NCI-H2171 treated with DMSO at 0.1 percent for 48 hours (cell line): Measurements from ENCODE around the gene MIB2.

Experiments used
- DNase-seq: peaks from one replicate; lab custom pipeline; 2025; lab: John Stamatoyannopoulos, UW

Gene MIB2

DNA sequence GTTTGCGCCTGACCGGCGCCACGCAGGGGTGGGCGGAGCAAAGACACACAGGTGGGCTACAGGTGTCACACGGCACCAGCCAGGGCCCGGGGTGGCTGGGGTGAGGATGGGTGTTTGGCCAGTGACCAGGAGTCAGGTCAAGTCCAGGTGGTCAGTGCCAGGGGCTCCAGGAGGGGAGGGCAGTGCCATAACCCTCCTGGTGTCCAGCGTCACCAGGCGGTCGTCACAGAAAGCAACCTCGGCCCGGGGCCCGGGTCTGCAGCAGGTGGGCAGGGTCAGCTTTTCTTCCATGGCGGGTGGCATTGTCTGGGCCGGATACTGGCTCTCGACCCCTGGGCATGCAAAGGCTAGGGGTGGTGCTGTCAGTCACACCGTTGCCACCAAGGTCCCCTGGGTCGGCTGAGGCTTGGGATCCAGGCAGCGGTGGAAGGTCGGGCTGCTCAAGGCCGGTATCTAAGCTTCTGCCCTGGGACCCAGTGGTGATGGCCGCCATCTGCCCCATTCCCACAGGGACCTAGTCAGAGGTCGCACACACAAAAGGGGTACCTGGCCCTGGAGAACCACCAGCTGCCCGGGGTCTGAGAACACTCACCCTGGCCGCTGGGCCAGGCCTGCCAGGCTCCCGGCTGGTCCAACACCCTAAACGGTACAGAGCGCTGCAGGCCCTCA lies 17.1 kb upstream of the MIB2 start:
- DNase-seq: no peak

DNA sequence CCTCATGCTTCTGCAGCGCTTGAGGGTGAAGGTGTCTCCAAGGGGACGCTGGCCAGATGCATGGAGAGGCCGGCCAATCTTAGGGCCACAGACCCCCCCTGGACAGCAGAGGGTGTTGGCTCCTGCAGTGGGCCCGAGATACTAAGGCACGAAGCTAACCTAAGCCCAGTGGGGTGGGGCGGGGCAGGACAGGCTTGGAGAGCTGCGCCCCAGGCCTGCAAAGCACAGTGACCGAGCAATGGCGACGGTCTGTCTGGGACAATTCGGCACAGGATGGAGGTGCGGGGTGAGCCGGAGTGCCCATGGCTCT lies 16.6 kb upstream of the MIB2 start:
- no peak for DNase-seq

DNA sequence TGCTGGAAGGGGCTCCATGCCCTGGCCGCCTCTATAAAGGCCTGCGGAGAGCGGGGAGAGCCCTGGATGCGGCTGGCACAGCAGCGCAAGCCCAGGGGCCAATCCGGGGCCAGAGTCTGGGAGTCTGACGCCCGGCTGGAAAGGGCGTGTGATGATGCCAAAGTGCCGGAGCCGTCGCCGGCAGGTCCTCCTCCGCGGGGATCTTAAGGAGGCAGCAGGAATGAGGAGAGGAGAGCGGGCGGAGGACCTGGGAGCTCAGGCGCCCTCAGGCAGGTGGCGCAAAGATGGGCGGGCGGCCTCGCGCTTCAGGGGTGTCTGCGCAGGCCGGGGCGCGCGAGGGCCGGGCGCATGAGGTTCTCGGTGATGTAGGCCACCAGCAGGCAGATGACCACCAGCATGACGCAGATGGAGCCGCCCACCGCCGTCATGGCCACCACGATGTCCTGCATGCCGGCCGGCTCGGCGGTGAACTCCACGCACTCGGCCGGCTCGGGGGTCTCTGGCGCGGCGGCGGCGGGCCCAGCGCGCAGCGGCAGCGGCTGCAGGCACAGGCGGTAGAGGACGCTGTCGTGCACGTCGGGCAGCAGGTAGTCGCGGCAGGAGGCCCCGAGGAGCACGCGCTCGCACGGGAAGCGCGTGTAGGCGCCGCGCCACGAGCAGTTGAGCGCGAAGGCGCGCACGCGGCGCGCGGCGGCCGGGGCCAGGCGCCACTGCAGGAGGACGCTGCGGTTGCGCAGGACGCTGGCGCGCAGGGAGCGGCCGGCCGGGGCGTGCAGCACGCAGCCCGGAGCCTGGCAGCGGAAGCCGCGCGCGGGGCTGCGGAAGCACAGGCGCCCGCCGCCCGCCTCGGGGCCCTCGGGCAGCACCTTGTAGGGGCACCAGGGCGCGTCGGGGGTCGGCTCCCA lies 16.0 kb upstream of the MIB2 start:
- DNase-seq: no peak

- DNase-seq: no peak
These were observed 15.1 kb upstream of the MIB2 start, which contains the start of gene FNDC10 for GRCh38 chr1:1599935-1600860. TSS of gene FNDC10 (minus strand) at chr1:1600135. CDS start at chr1:1600015, 120 bp downstream.

DNA sequence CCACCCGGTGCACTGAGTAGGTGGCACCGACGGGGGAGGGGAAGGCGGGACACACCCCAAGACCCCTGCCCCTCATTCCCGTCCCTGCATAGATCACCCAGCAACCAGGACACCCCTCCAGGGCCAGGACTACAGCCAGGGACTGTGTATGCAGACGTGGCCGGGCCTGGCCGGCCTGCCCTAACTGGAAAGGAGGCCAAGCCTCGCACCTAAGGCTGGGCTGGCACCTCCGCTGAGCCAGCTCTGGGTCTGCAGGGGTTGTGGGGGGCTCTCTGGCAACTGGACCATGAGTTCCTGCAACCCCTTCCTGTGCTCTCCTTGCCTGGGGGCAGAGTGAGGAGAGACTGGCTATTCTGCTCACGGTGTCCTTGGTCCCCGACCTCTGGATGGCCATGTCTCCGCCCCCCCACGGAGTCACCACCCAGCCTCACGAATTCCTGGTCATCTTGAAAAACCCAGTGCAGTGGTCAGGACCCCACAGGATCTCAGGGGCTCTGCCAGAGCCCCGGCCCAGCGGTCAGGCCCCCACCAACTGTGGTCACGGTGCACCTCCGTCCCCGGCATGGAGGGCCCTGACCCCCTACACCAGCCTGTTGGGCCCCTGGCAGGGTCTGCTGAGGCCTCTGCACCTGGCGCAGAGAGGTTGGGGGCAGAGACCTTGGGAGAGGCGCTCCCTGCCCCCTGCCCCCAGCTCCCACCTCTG lies 14.3 kb upstream of the MIB2 start:
- no peak for DNase-seq

GRCh38 chr1:1601564-1602303 lies 13.6 kb upstream of the MIB2 start:
- DNase-seq: no peak

- no peak for DNase-seq
These were observed 12.9 kb upstream of the MIB2 start for GRCh38 chr1:1602304-1602967.

DNA sequence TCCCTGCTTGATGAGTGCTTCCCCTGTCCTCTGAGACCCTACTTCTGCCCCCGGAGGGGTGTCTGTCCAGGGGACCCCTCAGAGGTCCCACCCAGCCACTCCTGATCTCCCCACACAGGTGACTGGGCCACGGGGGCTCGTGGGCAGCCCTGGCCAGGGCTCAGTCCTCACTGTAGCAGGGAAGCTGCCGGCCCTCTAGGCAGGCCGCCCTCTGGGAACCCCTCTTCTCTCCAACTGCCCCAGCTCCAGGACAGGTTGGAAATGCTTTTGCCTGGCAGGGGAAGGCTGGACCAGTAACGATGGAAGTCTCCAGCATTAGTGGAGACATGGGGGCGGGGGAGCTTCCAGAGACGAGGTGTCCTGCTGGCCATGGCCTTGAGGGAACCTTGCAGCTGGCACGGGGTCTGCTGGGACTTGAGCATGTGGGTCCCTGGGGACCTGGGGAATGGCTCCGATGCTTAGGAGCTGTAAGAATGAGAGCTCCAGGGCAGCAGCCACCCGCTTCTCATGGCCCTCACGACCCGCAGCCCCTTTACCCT lies 12.3 kb upstream of the MIB2 start:
- DNase-seq: no peak

- no peak for DNase-seq
These were observed 11.5 kb upstream of the MIB2 start for GRCh38 chr1:1603671-1604373.

GRCh38 chr1:1604374-1605033 lies 10.8 kb upstream of the MIB2 start:
- DNase-seq: no peak

DNA sequence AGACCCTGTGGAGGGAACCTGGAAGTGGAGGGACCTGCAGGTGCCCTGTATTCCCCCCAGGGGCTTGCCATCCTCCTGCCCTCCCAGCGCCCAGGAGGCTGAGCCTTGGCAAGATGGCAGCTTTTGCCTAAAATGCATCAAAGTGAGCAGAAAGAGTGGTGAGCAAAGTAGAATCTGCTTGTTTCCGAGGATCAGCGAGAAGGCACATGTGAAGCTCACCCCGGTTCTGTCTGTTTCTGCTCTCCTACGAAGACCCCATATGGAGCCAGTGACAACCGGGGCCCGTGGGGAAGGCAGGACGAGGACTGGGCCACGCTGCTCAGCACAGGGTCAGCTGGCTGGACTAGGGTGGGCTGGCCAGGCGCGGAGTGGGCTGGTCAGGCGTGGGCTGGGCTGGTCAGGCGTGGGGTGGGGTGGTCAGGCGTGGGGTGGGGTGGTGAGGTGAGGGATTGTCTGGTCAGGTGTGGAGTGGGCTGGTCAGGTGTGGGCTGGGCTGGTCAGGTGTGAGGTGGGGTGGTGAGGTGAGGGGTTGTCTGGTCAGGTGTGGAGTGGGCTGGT lies 10.2 kb upstream of the MIB2 start:
- DNase-seq: peak; percentile 4

GRCh38 chr1:1605724-1606123 lies 9.6 kb upstream of the MIB2 start:
- DNase-seq: no peak

DNA sequence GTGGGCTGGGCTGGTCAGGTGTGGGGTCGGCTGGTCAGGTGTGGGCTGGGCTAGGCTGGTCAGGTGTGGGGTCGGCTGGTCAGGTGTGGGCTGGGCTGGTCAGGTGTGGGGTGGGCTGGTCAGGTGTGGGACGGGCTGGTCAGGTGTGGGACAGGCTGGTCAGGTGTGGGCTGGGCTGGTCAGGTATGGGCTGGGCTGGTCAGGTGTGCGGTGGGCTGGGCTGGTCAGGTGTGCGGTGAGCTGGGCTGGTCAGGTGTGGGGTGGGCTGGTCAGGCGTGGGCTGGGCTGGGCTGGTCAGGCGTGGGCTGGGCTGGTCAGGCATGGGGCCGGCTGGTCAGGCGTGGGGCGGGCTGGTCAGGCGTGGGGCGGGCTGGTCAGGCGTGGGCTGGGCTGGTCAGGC lies 9.1 kb upstream of the MIB2 start:
- DNase-seq: no peak

- DNase-seq: no peak
These were observed 5.3 kb upstream of the MIB2 start for GRCh38 chr1:1609822-1610485.

- DNase-seq: no peak
These were observed 4.5 kb upstream of the MIB2 start for GRCh38 chr1:1610796-1611195.

- no peak for DNase-seq
These were observed 3.2 kb upstream of the MIB2 start for GRCh38 chr1:1612104-1612400.

DNA sequence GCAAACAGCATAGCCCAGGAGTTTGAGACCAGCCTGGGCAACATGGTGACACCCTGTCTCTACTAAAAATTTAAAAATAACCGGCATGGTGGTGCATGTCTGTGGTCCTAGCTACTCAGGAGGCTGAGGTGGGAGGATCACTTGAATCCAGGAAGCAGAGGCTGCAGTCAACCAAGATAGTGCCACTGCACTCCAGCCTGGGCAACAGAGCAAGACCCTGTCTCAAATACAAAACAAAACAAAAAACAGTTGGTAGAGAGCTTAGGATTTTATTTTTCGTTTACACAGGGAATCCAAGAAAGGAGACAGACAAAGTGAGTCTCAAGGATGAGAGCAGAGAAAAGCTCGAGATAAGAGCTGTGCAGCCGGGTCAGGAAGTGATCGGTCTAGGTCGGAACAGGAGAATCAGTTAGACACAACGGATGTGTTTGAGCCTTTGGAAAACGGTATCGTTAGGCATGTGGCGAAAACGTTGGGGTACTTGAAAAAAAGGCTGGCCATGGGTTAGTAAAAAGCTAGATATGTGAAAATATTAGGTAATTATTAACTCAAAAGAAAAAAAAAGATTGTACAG lies 1.7 kb upstream of the MIB2 start:
- no peak for DNase-seq
